Right hindlimb (tissue), 1 donor: Measurements from ENCODE around the gene IBA57.
"Not testable (repeated sequence)": the region's sequence is repeated elsewhere in the genome, so short reads cannot be mapped to it uniquely, and the experiment has no call there.

Experiments
- DNase-seq: peaks from one replicate; pipeline ENCODE4 v3.0.0-alpha.2; 2018

IBA57 gene

DNA sequence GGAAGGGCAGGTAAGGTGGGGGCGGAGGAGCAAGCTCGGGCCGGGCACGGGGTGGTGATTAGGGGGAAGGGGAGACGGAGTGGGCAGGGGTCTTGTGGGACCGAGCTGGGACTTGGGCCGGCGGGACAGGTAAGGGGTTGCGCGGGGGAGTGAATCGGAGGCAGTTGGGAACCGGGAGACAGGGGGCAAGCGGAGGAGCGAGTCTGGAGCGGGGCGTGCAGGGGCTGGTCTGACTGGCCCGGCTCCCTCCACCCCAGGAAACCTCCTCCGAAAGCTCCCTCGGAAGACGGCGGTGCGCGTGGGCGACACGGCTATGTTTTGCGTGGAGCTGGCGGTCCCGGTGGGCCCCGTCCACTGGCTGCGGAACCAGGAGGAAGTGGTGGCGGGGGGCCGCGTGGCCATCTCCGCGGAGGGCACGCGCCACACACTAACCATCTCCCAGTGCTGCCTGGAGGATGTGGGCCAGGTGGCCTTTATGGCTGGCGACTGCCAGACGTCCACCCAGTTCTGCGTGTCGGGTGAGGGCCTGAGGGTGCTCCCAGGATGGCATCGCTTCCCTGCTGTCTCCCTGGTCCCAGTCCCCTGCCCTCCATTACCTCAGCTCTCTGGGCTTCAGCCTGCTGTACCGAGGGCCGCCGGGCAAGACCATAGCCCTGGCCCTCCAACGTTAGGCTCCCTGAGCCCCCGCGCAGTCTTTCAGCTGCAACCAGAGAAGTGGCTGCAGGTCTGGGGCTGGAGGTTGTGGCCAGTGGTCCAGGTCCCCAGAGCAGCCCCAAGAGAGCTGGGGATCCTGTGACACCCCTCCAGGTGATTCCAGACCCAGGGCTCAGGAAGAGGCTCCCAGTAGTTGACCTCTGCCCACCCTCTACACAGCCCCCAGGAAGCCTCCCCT is 48.6 kb downstream of the IBA57 start:
- no peak for DNase-seq

GRCh38 chr1:228214921-228215662 is 49.5 kb downstream of the IBA57 start:
- no peak for DNase-seq

DNA sequence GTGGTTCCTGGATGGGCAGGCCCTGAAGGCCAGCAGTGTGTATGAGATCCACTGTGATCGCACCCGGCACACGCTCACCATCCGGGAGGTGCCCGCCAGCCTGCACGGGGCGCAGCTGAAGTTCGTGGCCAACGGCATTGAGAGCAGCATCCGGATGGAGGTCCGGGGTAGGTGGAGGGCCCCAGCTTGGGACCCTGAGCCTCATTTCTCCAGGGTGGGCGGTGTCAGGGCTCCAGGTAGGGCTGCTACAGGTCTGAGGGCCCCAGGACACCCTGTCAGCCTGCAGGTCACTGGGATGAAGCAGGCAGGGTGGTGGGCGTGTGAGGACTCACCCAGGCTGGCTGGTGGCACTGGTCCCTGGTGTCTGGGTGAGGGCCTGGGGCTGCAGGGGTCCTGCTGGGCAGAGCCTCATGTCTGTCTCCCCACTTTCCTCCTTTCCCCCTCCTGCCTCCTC is 50.1 kb downstream of the IBA57 start:
- no peak for DNase-seq

DNA sequence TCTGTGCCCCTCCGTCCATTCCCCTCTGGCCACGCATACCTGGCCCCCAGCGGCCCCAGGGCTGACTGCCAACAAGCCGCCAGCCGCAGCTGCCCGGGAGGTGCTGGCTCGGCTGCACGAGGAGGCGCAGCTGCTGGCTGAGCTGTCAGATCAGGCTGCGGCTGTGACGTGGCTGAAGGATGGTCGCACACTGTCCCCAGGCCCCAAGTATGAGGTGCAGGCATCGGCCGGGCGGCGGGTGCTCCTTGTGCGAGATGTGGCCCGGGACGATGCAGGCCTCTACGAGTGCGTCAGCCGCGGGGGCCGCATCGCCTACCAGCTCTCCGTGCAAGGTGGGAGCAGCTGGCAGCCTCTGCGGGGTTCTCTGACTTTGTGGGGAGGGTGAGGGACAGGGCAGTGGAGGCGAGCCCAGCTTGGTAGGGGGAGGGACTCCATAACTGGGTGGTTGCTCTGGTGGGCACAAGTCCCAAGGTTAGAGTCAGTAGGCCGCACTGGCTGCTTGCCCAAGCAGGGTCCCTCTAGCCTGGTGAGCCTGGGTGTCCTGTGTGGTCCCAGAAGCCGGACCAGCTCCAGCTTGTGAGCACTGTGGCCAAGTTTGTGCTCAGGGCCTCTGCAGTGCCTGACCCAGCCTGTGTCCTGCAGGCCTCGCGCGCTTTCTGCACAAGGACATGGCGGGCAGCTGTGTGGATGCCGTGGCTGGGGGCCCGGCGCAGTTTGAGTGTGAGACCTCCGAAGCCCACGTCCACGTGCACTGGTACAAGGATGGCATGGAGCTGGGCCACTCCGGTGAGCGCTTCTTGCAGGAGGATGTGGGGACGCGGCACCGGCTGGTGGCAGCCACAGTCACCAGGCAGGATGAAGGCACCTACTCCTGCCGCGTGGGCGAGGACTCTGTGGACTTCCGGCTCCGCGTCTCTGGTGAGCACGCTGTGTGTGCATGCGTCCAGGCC is 51.0 kb downstream of the IBA57 start:
- DNase-seq: no peak

DNA sequence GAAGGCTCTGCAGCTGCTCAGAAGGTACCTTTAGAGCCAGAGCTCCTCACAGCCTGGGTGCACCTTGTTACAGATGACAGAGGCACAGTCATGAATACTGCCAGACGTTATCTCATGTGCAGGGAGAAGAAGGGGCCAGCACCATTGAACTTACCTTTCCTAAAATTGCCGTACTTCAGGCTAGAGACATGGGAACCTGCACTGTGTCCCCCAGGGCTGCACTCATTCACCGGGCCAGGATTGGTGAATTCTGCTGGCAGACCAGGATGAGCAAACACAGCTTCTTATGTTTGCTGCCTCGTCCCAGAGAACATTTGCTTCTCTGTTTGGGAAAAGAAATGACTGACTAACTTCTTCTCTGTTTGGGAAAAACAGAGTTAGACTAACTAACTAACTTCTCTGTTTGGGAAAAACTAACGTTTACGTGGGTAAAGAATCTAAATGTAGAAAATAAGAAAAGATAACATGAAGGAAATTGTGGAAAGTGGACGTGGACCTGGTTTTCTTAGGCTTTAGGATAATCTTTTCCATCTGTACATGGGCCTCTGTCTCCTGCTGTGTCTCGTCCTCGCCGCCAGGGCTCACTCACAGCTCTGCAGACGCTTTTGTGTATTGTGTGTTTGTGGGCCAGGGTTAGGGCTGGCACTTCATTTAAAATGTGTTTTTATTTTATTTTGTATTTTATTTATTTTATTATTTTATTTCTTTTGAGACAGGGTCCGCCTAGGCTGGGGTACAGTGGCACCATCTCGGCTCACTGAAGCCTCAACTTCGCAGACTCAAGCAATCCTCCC is 52.1 kb downstream of the IBA57 start:
- no peak for DNase-seq

- no peak for DNase-seq
Observed at GRCh38 chr1:228218513-228219244, 53.1 kb downstream of the IBA57 start.

GRCh38 chr1:228219245-228219961 is 53.8 kb downstream of the IBA57 start:
- DNase-seq: no peak

DNA sequence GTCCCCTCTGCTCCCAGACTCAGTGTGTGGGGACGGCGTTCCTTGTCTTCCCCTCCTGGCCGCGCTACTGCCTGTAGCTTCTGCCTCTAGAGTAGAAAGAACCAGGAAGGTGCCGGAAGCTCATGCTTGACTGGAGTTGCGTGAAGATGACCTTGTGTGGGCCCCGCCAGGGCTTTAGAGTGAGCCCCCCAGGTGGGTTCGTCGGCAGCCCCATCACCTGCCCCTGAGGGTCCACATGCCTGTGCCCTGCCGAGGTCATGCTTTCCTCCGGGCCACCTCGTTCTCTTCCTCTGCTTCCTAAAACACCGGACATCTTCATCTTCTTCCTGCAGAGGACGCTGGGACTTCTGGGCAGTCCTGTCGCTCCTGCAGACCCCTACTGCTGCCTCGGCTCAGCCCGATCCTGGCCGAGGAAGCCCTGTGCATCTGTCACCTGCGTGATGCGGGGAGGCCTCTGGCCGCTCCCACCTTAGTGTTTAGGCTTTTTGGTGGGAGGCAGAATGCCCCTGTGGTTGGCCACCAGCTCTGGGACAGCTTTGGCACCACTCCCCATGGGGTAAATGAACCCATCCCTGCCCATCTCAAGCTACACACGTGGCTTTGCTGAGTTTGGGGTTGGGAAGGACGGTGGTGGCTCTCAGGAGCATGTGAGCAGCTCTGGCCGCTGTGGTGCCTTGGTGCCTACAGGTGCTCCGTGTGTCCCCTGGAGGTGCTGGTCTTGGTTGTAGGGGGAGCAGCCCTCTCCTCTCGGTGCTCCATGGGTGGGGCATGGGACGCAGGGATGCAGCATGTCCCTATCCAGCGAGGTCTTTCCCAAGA is 54.6 kb downstream of the IBA57 start:
- no peak for DNase-seq

DNA sequence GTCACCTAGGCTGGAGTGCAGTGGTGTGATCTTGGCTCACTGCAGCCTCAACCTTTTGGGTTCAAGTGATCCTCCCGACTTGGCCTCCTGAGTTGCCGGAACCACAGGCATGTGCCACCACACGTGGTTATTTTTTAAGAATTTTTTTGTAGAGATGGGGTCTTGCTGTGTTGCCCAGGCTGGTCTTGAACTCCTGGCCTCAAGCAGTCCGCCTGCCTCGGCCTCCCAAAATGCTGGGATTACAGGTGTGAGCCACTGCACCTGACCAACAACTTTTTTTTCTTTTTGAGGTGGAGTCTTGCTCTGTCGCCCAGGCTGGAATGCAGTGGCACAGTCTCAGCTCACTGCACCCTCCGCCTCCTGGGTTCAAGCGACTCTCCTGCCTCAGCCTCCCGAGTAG is 55.5 kb downstream of the IBA57 start:
- not testable (repeated sequence) for DNase-seq

- no peak for DNase-seq
Observed at GRCh38 chr1:228222548-228222947, 56.9 kb downstream of the IBA57 start.

GRCh38 chr1:228224198-228225164 is 58.9 kb downstream of the IBA57 start:
- DNase-seq: no peak

DNA sequence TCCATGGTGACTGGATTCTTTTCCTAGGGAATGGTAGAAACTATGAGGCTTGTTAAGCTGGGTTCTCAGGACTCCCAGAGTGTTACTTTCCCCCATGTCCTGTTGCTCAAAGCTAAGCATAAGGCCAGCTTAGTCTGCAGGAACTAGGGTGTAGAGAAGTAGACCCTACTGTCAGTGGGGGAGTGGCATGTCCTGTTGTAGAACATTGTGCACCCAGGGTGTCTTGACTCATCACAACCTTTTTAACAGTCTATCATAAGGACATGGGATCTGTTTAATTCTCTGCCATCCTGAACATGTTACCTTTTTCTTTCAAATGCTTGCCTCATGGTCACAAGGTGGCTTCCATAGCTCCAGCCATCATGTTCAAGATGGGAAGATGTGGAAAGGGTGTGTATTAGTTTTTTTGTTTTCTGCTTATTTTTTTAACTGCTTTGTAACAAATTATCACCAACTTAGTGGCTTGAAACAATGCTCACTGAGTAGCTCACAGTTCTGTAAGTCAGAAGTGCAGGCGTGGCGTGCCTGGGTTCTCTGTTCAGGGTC is 59.6 kb downstream of the IBA57 start:
- DNase-seq: no peak

- no peak for DNase-seq
Observed at GRCh38 chr1:228225740-228226139, 60.1 kb downstream of the IBA57 start.

GRCh38 chr1:228226141-228226874 is 60.7 kb downstream of the IBA57 start:
- DNase-seq: no peak

GRCh38 chr1:228226956-228227791 is 61.6 kb downstream of the IBA57 start:
- DNase-seq: no peak

GRCh38 chr1:228228147-228228546 is 62.5 kb downstream of the IBA57 start:
- DNase-seq: not testable (repeated sequence)
